GM18870 (cell line): ENCODE measurements around the gene UTF1.
"Not testable (repeated sequence)": the region's sequence is repeated elsewhere in the genome, so short reads cannot be mapped to it uniquely, and the experiment has no call there.

Experiments
- ATAC-seq: cut with Tn5 transposase; IDR thresholded peaks from one replicate; pipeline ENCODE4 v1.9.1; 2021; ENCODE audit warnings: moderate library complexity; ENCODE audit not compliant: unreplicated experiment

Gene UTF1

GRCh38 chr10:133225707-133226191 is 4.3 kb upstream of the UTF1 start:
- ATAC-seq = no peak

DNA sequence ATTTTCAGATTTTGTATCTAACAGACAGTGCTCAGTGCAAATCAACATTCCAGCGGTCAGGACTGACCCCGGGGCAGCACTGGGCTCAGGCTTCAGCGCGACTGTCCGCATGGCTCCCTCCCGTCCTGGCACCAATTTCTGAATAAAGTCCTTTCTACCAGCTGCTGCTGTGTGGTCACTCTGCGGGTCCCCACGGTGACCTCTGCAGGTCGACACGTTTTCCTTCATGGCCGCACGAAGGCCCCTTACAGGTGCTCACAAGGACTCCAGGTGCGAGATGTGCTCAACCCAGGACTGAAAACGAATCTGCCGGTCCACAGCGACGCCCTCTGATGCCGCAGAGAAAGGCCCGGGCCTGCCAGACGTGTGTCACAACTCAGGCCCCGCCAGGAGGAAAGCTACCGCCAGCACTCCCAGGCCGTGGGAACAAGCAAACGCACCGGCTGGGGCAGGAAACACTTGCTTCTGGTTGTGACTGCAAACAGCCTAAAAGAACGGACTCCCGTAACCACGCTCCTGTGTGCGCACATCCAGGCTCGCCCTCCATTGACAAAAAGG is 3.7 kb upstream of the UTF1 start:
- ATAC-seq = no peak

DNA sequence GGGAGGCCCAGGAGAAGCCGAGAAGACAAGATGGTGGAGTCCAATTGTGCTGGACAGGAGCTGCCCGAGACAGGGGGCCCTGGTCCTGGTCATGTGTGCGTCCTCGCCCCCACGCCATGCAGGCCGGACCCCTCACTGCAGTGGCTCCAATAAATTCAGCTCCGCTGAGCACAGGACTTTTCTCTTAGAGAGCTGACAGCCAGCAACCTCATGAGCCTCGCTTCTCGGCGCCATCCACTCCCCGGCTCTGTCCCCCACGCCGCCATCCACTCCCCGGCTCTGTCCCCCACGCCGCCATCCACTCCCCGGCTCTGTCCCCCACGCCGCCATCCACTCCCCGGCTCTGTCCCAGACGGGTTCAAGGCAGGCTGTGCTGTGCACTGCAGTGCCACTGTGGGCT is 2.8 kb upstream of the UTF1 start:
- no peak for ATAC-seq

DNA sequence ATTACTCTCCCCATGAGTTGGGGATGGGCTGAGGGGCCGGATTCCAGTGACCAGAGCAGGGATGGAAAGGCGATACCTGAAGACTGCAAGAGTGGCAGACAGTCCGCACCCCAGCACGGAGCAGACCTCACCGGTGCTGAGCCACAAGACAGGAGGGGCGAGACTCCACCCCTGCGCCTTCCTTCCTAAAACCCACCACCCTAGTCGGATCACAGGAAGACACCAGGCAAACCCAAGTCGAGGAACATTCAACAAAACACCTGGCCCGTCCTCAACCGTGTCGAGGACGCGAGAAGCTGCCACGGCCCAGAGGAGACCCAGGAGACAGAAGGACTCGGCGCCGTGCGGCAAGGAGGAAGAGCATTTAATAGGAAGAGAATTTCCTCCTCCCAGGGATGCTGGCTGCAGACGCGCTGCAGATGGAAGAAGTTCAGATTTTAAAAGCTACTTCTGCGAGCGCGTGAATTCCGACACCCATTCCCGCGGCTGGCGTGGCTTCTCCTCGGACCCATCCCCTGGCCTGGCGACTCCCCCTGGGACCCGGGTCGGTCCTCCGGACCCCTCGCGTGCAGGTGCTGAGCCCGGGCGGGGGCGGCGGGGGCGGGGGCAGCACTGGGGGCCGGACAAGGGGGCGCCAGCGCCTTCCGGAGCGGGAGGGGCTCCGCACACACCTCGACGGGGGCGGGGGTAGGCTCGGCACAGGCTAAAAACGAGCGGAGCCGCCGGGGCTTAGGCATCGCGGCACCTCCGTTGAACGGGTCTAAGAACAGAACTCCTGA is 563 bp upstream of the UTF1 start:
- no peak for ATAC-seq

- no peak for ATAC-seq
Observed at GRCh38 chr10:133230387-133231195, 574 bp downstream of the UTF1 start.

DNA sequence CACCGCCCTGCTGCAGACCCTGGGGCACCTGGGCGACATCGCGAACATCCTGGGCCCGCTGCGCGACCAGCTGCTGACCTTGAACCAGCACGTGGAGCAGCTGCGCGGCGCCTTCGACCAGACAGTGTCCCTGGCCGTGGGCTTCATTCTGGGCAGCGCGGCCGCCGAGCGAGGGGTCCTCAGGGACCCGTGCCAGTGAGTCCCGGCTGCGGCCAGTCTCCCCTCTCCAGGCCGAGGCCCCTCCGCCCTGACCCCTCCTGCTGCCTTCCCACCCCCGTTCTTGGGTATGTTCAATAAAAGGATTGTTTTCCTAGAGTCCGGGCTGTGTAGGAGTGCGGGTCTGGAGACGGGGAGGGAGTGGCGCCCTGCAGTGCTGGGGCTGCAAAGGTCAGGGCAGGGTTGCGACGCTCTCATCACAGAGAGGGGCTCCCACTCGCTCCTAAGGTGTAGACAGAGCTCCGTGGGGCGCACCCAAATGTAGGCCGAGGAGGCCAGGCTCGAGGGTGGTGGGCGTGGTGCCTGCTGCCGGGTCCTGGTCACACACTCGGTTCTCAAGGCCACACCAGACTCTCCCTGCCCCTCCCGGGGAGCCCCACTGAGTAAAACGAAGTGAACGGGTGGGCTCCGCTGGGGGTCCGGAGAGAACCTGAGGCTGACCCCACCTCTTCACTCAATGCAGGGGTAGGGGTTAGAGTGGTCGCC is 1.4 kb downstream of the UTF1 start:
- ATAC-seq = no peak

DNA sequence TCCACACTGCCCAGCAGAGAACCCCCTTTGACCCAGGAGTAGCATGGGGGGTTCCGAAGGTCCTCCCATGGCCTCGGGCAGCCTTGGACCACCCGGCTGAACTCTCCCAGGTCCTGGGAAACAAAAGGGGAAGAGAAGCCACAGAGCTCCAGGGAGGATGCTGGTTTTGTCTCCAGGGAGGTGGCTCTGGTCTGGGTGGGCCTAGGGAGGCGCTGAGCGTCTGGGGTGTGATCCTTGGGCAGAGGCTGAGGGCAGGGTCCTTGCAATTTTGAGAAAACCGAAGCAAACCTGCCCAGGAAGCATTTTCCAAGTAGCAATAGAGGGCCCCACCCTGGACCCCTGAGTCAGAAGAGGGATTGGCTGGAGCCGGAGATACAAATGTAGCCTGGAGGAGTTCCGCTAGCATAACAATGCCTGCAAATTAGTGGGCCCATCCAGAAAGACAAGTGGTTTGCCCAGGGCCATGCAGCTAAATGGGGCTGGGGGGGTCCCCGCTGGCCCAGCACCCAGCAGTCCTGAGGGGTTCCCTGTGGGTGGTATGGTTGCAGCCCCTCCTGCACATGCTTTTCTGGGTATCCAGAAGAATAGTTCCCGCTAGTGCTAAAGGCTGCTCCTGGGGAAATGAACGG is 2.0 kb downstream of the UTF1 start:
- ATAC-seq = no peak

DNA sequence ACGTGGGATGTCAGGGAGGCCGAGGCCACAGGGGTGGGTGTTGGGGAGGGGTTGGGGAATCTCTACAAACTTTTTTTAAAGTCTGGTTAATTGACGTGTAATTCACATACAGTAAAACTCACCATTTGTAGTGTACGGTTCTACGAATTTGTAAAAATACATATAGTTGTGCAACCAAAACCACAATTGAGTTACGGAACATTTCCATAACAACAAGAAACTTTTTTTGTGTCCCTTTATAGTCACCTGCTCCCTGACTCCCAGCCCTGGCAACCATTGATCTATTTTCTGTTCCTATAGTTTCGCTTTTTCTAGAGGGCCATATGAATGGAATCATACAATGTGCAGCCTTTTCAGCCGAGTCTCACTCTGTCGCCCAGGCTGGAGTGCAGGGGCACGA is 4.8 kb downstream of the UTF1 start:
- ATAC-seq = not testable (repeated sequence)

- ATAC-seq = no peak
Observed at GRCh38 chr10:133235265-133235855, 5.3 kb downstream of the UTF1 start.

DNA sequence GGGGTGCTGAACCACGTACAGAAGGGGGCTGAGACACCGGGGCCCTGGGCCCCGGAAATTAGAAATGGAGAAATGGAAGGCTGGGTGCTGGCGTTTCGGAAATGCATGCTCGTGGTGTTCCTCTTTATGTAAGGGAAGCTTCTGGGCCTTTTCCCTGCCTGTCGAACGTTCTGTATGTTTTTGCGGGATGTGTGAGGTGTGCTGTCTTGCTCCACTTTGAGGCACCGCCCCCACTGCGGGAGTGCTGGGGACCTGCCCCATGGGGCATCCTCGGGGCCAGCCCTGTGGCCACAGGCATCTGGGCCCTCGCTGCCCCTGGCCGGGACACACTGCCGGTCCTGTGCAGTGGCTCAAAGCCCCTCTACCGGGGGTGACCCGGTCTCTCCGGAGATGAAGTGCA is 5.9 kb downstream of the UTF1 start:
- ATAC-seq = no peak

DNA sequence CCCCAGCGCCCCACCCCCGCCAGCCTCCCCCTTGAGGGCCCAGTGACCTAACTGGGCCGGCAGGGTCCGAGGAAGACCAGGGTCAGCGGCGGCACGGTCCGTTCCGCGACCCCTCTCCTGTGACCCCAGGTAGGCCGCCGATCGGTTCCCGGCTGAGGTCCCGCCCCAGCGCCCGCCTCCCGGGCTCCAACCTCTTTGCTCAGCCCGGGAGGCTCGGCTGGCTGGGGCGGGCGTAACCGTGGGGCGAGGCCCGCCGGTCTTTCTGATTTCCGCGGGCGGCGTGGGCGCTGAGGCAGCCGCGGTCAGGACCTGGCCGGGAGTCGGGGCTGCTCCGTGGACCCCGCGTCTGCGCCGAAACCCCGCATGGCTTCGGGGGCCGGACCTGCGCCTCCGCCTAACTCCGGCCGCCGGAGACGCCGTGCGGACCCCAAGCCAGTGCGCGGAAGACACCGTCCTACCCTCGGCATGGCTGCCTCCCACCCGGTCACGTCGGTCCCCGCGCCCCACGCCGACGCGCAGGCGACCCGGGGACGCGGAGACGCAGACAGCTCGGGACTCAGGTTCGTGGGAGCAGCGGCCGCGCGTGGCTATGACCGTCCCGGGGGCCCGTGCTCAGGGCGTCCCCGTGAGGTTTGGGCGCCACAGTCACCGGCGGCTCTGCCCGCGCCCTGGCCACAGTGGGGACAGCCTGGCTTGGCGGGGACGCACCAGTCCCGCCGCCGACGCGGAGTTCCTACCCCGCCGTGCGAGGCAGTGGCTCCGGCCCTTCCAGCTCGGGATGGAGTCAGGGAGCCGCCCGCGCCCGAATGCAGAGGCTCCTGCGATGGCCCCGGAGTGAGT is 6.6 kb downstream of the UTF1 start:
- ATAC-seq = no peak

- ATAC-seq = no peak
Observed at GRCh38 chr10:133237241-133237587, 7.2 kb downstream of the UTF1 start.

- ATAC-seq = no peak
Observed at GRCh38 chr10:133237588-133238465, 7.8 kb downstream of the UTF1 start, which contains the start of gene VENTX. Gene VENTX, plus strand, starts transcription at chr10:133237855. Its CDS starts 60 bp downstream, at chr10:133237915.

GRCh38 chr10:133238466-133238804 is 8.4 kb downstream of the UTF1 start:
- ATAC-seq = no peak

DNA sequence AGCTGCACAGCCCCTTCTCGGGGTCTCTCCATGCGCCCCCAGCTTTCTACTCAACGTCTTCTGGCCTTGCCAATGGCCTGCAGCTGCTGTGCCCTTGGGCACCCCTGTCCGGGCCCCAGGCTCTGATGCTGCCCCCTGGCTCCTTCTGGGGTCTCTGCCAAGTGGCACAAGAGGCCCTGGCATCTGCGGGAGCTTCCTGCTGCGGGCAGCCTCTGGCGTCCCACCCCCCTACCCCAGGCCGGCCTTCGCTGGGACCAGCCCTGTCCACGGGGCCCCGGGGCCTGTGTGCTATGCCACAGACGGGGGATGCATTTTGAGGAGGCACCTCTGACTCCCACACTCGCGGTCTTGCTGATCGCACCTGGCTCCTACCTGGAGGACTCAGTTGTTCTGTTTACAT is 10.0 kb downstream of the UTF1 start:
- no peak for ATAC-seq

- no peak for ATAC-seq
Observed at GRCh38 chr10:133241501-133242205, 11.6 kb downstream of the UTF1 start.

DNA sequence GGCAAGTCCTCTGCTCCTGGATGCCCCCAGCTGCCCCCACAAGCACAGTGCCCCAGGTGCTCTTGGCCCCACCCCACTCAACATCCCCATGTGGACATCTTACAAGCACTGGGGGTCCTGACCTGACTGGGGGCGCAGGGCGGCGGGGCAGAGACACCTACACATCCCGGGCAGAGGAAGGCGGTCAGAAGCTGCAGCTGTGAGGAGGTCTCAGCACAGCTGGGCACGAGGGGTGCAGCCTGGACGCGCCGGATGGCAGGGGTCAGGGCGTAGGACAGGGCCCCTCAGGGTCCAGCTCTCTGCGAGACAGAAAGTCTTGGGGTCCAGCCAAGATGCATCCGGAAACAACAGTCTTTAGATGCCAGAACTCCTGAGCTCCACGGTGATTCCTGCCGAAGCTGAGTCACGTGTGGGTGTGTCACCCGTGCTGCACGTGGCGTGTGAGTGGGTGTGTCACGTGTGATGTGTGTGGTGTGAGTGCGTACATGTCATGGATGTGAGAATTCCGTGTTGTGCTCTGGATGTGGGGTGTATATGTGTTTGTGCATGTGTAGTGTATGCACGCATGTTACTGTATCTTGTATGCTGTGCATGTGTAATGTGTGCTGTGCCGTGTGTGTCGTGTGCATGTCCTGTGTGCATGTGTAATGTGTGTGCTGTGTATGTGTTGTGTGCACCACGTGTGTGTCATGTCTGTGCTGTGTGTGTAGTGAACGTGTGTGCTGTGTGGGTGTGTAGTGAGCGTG is 12.8 kb downstream of the UTF1 start:
- ATAC-seq = no peak
